Keratinocyte (primary cell): Measurements from ENCODE around the gene PCK1. TPM values are rescaled to one million over a fixed set of nuclear protein-coding genes. Genes with fewer than 3 reads are reported as not detected.
"Not testable (repeated sequence)": the region's sequence is repeated elsewhere in the genome, so short reads cannot be mapped to it uniquely, and the experiment has no call there.

ENCODE experiments used
- DNase-seq: peaks from one replicate; pipeline ENCODE4 v3.0.0-alpha.2; 2011; ENCODE audit warnings: low read depth, missing footprints, low spot score
- FAIRE-seq: peaks from 2 replicates; lab custom pipeline; 2011; peaks lifted over from hg19 to GRCh38; lab: Jason Lieb, UNC
- H2AFZ ChIP-seq: 2 replicates; pipeline ENCODE4 v1.6.0; 2012; ENCODE audit warnings: low read length, control low read depth, inconsistent platforms; ENCODE audit not compliant: control insufficient read depth
- H3K27ac ChIP-seq: 2 replicates; pipeline ENCODE4 v1.5.1; 2011; ENCODE audit warnings: low read length; ENCODE audit not compliant: control insufficient read depth, insufficient read depth
- H3K27me3 ChIP-seq: 3 replicates; pipeline ENCODE4 v1.6.0; 2011; ENCODE audit warnings: low read length; ENCODE audit not compliant: control insufficient read depth, insufficient read depth; ENCODE audit errors: extremely low read depth
- H3K36me3 ChIP-seq, 2 experiments: 2 replicates in 1 of 2; 3 replicates in 1 of 2; pipeline ENCODE4 v1.5.1; 2011; ENCODE audit warnings: low read length in 2 of 2, mild to moderate bottlenecking in 1 of 2; ENCODE audit not compliant: control insufficient read depth in 2 of 2, insufficient read depth in 2 of 2; ENCODE audit errors: extremely low read depth in 1 of 2
- H3K4me1 ChIP-seq: 3 replicates; pipeline ENCODE4 v1.5.1; 2011; ENCODE audit warnings: low read length; ENCODE audit not compliant: control insufficient read depth, insufficient read depth; ENCODE audit errors: extremely low read depth
- H3K4me2 ChIP-seq: 3 replicates; pipeline ENCODE4 v1.6.0; 2011; ENCODE audit warnings: low read depth, low read length; ENCODE audit not compliant: control insufficient read depth, insufficient read depth; ENCODE audit errors: extremely low read depth
- H3K4me3 ChIP-seq, 3 experiments: fragments of 200-600 bp in 1 of 3; sonication (generic) in 1 of 3; 2 replicates in 2 of 3; 3 replicates in 1 of 3; pipeline ENCODE4 v1.5.1; 2011 to 2016; ENCODE audit warnings: low read length in 3 of 3, mild to moderate bottlenecking in 3 of 3, control low read depth in 2 of 3, inconsistent platforms in 1 of 3, low read depth in 1 of 3, mixed read lengths in 1 of 3, mixed run types in 1 of 3, moderate library complexity in 1 of 3; ENCODE audit not compliant: control insufficient read depth in 2 of 3, insufficient read depth in 2 of 3; ENCODE audit errors: extremely low read depth in 1 of 3
- H3K79me2 ChIP-seq: 2 replicates; pipeline ENCODE4 v1.6.0; 2012; ENCODE audit warnings: low read length; ENCODE audit not compliant: control insufficient read depth, insufficient read depth
- H3K9ac ChIP-seq: 3 replicates; pipeline ENCODE4 v1.6.0; 2011; ENCODE audit warnings: low read length; ENCODE audit not compliant: control insufficient read depth, insufficient read depth; ENCODE audit errors: extremely low read depth
- H3K9me1 ChIP-seq: 3 replicates; pipeline ENCODE4 v1.6.0; 2011; ENCODE audit warnings: low read length; ENCODE audit not compliant: control insufficient read depth, insufficient read depth; ENCODE audit errors: extremely low read depth
- H3K9me3 ChIP-seq: 2 replicates; pipeline ENCODE4 v1.5.1; 2012; ENCODE audit warnings: low read depth, low read length; ENCODE audit not compliant: control insufficient read depth
- H4K20me1 ChIP-seq: 3 replicates; pipeline ENCODE4 v1.6.0; 2011; ENCODE audit warnings: low read length; ENCODE audit not compliant: control insufficient read depth, insufficient read depth; ENCODE audit errors: extremely low read depth
- EZH2 ChIP-seq: IDR thresholded peaks from one replicate; pipeline ENCODE4 v1.6.1; 2012; ENCODE audit warnings: inconsistent platforms, mild to moderate bottlenecking, low read length, moderate library complexity
- dilution Hi-C: fragments of 300-500 bp; cut with MboI; formaldehyde crosslinking; loops from one replicate; pipeline ENCODE4 v1.7.0; 2020; ENCODE audit warnings: low sequenced_read_pairs; ENCODE audit not compliant: extremely low pct_ligation_motif_present
- polyA minus RNA-seq, 3 experiments: library from RNA; depleted of rRNA, polyadenylated mRNA; stranded (reverse); fragments of >200 nt; gene quantifications; 1 replicate in 1 of 3; 2 replicates in 1 of 3; 3 replicates in 1 of 3; pipeline ENCODE4 v1.2.3, GENCODE V29; 2011
- polyA plus RNA-seq, 5 experiments: library from polyadenylated mRNA; depleted of rRNA in 3 of 5; stranded (reverse) in 3 of 5; stranded (forward) in 1 of 5; unstranded in 1 of 5; fragments of >200 nt; gene quantifications; 1 replicate in 1 of 5; 2 replicates in 3 of 5; 3 replicates in 1 of 5; pipeline versions ENCODE4 v1.2.1 to v1.2.3, GENCODE V29; 2011 to 2012; ENCODE audit warnings: missing spikeins in 2 of 5, low read depth in 1 of 5, low replicate concordance in 1 of 5
- TF ChIP-seq, protein P1 (sequence below), 3 experiments: IDR thresholded peaks in 1 of 3; conservative IDR thresholded peaks in 1 of 3; optimal IDR thresholded peaks in 1 of 3; 2 replicates in 2 of 3; 3 replicates in 1 of 3; pipeline versions ENCODE3 to v1.5.1; 2011; ENCODE audit warnings: low read length in 3 of 3, mild to moderate bottlenecking in 3 of 3, moderate library complexity in 2 of 3, control low read depth in 1 of 3, inconsistent platforms in 1 of 3; ENCODE audit not compliant: insufficient read depth in 2 of 3; ENCODE audit errors: extremely low read depth in 1 of 3

The PCK1 gene
- not detected in 3 replicates for polyA plus RNA-seq
- polyA plus RNA-seq (2011; ENCODE audit: low read depth) = not detected
- polyA plus RNA-seq (2011; cell fraction: cytosol; rRNA removed) = not detected in 2 replicates
- not detected in 2 replicates for polyA plus RNA-seq (2011; cell fraction: nucleus; rRNA removed)
- not detected in 2 replicates for polyA plus RNA-seq (2012; ENCODE audit: low replicate concordance)
- 0.10 TPM in 1 of 3 replicates, not detected in the others for polyA minus RNA-seq
- polyA minus RNA-seq (2011; cell fraction: cytosol; rRNA and poly(A)+ RNA removed) = not detected
- polyA minus RNA-seq (2011; cell fraction: nucleus; rRNA and poly(A)+ RNA removed) = not detected in 2 replicates

DNA sequence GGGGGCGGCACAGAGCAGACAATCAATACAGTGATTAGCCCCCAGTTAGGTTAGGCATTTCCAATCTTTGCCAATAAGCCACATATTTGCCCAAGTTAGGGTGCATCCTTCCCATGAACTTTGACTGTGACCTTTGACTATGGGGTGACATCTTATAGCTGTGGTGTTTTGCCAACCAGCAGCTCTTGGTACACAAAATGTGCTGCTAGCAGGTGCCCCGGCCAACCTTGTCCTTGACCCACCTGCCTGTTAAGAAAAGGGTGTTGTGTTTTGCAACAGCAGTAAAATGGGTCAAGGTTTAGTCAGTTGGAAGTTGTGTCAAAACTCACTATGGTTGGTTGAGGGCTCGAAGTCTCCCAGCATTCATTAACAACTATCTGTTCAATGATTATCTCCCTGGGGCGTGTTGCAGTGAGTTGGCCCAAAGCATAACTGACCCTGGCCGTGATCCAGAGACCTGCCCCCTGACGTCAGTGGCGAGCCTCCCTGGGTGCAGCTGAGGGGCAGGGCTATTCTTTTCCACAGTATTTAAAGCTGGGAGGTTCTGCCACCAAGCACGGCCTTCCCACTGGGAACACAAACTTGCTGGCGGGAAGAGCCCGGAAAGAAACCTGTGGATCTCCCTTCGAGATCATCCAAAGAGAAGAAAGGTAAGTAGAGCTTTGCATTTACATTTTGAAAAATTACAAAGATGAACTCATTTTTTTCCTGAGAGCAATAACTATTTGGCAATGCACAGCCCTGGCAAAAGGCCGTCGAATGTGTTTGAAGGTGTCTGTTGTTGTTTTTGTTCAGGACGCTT is at the start of gene PCK1:
Gene PCK1, plus strand, starts transcription at position 557 of the 802 bp plus-strand sequence. CDS start 302 bp downstream, outside the sequence.
- Histone ChIP-seq H3K9ac (no peak within 1 kb of the TSS), H3K36me3 (no peaks in the 10 kb centered on the region), H3K79me2 (no peaks in the 10 kb centered on the region), H2AFZ (no peak within 1 kb of the TSS), H4K20me1 (no peaks in the 10 kb centered on the region), H3K27ac (no peak within 1 kb of the TSS), H3K4me1 (no peaks in the 10 kb centered on the region), H3K4me2 (no peak within 1 kb of the TSS), H3K4me3 (no peak within 1 kb of the TSS), H3K27me3 (peaks cover 59% of the 10 kb centered on the region), H3K9me3 (no peaks in the 10 kb centered on the region), H3K9me1 (no peaks in the 10 kb centered on the region)
- dilution Hi-C loops = no loop called here
- FAIRE-seq = no peak
- no peak for DNase-seq
- TF ChIP-seq, protein P1, sequence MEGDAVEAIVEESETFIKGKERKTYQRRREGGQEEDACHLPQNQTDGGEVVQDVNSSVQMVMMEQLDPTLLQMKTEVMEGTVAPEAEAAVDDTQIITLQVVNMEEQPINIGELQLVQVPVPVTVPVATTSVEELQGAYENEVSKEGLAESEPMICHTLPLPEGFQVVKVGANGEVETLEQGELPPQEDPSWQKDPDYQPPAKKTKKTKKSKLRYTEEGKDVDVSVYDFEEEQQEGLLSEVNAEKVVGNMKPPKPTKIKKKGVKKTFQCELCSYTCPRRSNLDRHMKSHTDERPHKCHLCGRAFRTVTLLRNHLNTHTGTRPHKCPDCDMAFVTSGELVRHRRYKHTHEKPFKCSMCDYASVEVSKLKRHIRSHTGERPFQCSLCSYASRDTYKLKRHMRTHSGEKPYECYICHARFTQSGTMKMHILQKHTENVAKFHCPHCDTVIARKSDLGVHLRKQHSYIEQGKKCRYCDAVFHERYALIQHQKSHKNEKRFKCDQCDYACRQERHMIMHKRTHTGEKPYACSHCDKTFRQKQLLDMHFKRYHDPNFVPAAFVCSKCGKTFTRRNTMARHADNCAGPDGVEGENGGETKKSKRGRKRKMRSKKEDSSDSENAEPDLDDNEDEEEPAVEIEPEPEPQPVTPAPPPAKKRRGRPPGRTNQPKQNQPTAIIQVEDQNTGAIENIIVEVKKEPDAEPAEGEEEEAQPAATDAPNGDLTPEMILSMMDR (optimal IDR thresholded peaks at IDR 0.05 in 1 of 3, IDR thresholded peaks at IDR 0.05 in 1 of 3, conservative IDR thresholded peaks at IDR 0.05 in 1 of 3; ENCODE audit: extremely low read depth in 1 of 3, insufficient read depth in 2 of 3, low read length in 3 of 3) = no peak
- TF ChIP-seq EZH2 = no peak

DNA sequence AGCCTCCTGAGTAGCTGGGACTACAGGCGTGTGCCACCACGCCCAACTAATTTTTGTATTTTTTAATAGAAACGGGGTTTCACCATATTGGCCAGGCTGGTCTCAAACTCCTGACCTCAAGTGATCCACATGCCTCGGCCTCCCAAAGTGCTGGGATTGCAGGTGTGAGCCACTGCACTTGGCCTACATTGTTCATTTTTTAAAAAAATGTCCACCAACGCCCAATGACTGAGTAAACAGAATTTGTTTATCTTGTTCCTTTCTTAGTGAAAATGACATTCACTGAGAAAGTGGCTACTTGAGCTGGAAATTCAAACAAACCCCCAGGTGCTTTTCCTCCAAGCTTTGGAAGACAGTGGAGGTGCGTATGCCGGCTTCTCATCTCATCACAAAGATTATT is 49.2 kb upstream of the PCK1 start:
- dilution Hi-C loops, H3K27ac ChIP-seq, H3K36me3 ChIP-seq: not testable (repeated sequence)

More for the DNA sequence above, 49.2 kb upstream of the PCK1 start:
- not testable (repeated sequence) for H3K4me1 ChIP-seq, H3K9ac ChIP-seq, H3K9me1 ChIP-seq, DNase-seq, H4K20me1 ChIP-seq, H3K79me2 ChIP-seq, FAIRE-seq, H2AFZ ChIP-seq, H3K4me2 ChIP-seq, H3K9me3 ChIP-seq, H3K4me3 ChIP-seq
- H3K27me3 ChIP-seq = peaks cover 18% of the 10 kb centered on the region
